Measurements from ENCODE around the gene ANKH. TPM values are rescaled to one million over a fixed set of nuclear protein-coding genes. Genes with fewer than 3 reads are reported as not detected.

Gene ANKH
- polyA plus RNA-seq, 1 donor from 2014 or later, result 9.9 TPM

GRCh38 chr5:14834584-14835550 is 36.7 kb downstream of the ANKH start:
- H3K9ac ChIP-seq (ENCODE audit: low read length), result no peak overlapping the region
- no peak overlapping the region for H2AFZ ChIP-seq (ENCODE audit: low read depth, low read length)

More at GRCh38 chr5:14834584-14835550, 36.7 kb downstream of the ANKH start:
- no peaks in the 10 kb centered on the region for H3F3A ChIP-seq (ENCODE audit: insufficient read depth, low read length, poor library complexity, severe bottlenecking)
- no peaks in the 10 kb centered on the region for H3K79me2 ChIP-seq (replicated peaks; ENCODE audit: insufficient read depth, low read length)
- H3K9me3 ChIP-seq (ENCODE audit: low read length), result no peaks in the 10 kb centered on the region
- H3K27me3 ChIP-seq (ENCODE audit: insufficient read depth, low read depth, low read length), result no peaks in the 10 kb centered on the region
- no peak overlapping the region for H3K4me3 ChIP-seq (ENCODE audit: low read length)
- H3K4me2 ChIP-seq (ENCODE audit: low read length), result no peak overlapping the region
- no peaks in the 10 kb centered on the region for H4K20me1 ChIP-seq (ENCODE audit: insufficient read depth)
- H3K9me2 ChIP-seq (ENCODE audit: insufficient read depth, low read length), result no peaks in the 10 kb centered on the region
- TF ChIP-seq RAD21 (conservative IDR thresholded peaks at IDR 0.05), result no peak
- TF ChIP-seq EZH2 (IDR thresholded peaks at IDR 0.05; ENCODE audit: borderline replicate concordance, insufficient read depth, low read length, poor library complexity, severe bottlenecking), result no peak
- TF ChIP-seq SMC3 (conservative IDR thresholded peaks at IDR 0.05; ENCODE audit: poor library complexity), result no peak
- no peak for TF ChIP-seq POLR2AphosphoS5 (IDR thresholded peaks at IDR 0.05)
- TF ChIP-seq MXI1 (conservative IDR thresholded peaks at IDR 0.05; ENCODE audit: poor library complexity, severe bottlenecking), result no peak
- TF ChIP-seq REST (IDR thresholded peaks at IDR 0.05; ENCODE audit: borderline replicate concordance), result no peak
- no peak for TF ChIP-seq CTCF (IDR thresholded peaks at IDR 0.05; ENCODE audit: poor library complexity, severe bottlenecking)
- TF ChIP-seq EP300 (conservative IDR thresholded peaks at IDR 0.05; ENCODE audit: poor library complexity, severe bottlenecking), result no peak
- no peak for TF ChIP-seq TAF1 (IDR thresholded peaks at IDR 0.05; ENCODE audit: low read depth)
- no peak overlapping the region for H3K27ac ChIP-seq (ENCODE audit: low read length)
- no peaks in the 10 kb centered on the region for H3K36me3 ChIP-seq (ENCODE audit: insufficient read depth, low read length)

Measured in neural cell (in vitro differentiated cells).